ENCODE data around the gene ZC3H18. TPM values are rescaled to one million over a fixed set of nuclear protein-coding genes. Genes with fewer than 3 reads are reported as not detected.

Gene ZC3H18
- total and polyA plus RNA-seq, 12 donors, result 18.3 to 28.7 (median 22.0) TPM

DNA sequence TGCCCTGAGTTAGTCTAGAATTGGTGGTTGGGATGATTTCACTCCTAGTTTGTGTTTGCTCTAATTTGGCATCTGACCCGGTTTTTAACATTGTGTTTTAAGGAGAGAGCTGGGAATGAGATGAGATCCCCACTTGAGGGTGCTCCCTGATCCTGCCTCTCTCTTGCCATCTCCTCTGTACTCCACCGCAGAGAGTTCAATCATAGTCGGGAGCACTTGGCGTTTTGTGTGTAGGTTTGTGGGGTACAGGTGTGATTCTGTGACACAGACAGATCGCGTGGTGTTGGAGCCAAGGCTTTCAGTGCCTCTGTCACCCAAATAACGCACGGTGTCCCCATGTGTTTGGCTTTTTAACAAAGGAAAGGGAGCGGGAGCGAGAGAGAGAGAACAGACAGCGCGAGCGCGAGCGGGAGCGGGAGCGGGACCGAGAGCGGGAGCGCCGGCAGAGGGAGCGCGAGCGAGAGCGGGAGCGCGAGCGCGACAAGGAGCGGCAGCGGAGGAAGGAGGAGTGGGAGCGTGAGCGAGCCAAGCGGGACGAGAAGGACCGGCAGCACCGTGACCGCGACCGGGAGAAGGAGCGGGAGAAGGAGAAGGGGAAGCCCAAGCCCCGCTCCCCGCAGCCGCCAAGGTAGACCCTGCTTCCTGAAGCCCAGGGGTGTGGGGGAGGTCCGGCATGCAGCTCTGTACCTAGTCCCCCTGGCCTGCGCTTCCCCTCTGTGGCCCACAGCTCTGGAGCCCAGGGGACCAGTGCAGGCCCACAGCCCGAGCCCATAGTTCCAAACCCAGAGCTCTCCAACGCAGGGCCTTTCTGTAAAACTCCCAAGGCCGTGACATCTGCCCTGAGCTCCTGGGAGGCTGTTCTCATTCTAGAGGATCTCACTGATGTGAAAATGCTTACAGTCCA lies 41.0 kb downstream of the ZC3H18 start:
- 78 to 86% methylated on average over 49 of the region's 49 CpGs for WGBS, 2 donors
- peaks cover 1 to 20% (median 6%) of the 10 kb centered on the region in 9 donors for H3K4me1 ChIP-seq
- no peak for ATAC-seq
- no peak overlapping the region for H3K27ac ChIP-seq
- H3K9me3 ChIP-seq, result no peaks in the 10 kb centered on the region
- intact Hi-C loops (cut with DNase I), result no loop called here
- TF ChIP-seq, protein P1, sequence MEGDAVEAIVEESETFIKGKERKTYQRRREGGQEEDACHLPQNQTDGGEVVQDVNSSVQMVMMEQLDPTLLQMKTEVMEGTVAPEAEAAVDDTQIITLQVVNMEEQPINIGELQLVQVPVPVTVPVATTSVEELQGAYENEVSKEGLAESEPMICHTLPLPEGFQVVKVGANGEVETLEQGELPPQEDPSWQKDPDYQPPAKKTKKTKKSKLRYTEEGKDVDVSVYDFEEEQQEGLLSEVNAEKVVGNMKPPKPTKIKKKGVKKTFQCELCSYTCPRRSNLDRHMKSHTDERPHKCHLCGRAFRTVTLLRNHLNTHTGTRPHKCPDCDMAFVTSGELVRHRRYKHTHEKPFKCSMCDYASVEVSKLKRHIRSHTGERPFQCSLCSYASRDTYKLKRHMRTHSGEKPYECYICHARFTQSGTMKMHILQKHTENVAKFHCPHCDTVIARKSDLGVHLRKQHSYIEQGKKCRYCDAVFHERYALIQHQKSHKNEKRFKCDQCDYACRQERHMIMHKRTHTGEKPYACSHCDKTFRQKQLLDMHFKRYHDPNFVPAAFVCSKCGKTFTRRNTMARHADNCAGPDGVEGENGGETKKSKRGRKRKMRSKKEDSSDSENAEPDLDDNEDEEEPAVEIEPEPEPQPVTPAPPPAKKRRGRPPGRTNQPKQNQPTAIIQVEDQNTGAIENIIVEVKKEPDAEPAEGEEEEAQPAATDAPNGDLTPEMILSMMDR (IDR thresholded peaks at IDR 0.05), result no peak
- no peak overlapping the region for H3K4me3 ChIP-seq
- H3K36me3 ChIP-seq, result peaks cover 0 to 91% (median 38%) of the 10 kb centered on the region in 9 donors
- no peak for DNase-seq
- no peaks in the 10 kb centered on the region for H3K27me3 ChIP-seq

DNA sequence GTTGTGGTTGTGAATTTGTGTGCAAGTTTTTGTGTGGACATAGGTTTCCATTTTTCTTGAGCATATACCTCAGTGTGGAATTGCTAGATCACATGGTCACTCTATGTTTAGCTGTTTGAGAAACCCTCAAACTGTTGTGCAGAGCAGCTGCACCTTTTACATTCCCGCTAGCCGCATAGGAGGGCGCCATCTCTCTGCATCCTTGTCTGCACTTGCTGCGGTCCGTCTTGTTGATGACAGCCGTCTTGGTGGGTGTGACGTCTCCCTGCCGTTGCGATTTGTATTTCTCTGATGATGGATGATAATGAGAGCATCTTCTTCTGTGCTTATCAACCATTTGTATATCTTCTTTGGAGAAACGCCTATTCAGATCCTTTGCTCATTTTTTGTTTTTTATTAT lies 43.1 kb downstream of the ZC3H18 start:
- H3K4me3 ChIP-seq, result no peak overlapping the region
- H3K36me3 ChIP-seq, result peaks cover 0 to 88% (median 29%) of the 10 kb centered on the region in 9 donors
- H3K9me3 ChIP-seq, result no peaks in the 10 kb centered on the region
- peaks cover 3 to 26% (median 14%) of the 10 kb centered on the region in 9 donors for H3K4me1 ChIP-seq
- ATAC-seq (no peak), DNase-seq (no peak)
- H3K27me3 ChIP-seq, result no peaks in the 10 kb centered on the region
- no peak overlapping the region for H3K27ac ChIP-seq
- 80 to 82% methylated on average over 10 of the region's 10 CpGs for WGBS, 2 donors
- intact Hi-C loops (cut with DNase I), result no loop called here
- TF ChIP-seq, protein P1 (IDR thresholded peaks at IDR 0.05), result no peak

DNA sequence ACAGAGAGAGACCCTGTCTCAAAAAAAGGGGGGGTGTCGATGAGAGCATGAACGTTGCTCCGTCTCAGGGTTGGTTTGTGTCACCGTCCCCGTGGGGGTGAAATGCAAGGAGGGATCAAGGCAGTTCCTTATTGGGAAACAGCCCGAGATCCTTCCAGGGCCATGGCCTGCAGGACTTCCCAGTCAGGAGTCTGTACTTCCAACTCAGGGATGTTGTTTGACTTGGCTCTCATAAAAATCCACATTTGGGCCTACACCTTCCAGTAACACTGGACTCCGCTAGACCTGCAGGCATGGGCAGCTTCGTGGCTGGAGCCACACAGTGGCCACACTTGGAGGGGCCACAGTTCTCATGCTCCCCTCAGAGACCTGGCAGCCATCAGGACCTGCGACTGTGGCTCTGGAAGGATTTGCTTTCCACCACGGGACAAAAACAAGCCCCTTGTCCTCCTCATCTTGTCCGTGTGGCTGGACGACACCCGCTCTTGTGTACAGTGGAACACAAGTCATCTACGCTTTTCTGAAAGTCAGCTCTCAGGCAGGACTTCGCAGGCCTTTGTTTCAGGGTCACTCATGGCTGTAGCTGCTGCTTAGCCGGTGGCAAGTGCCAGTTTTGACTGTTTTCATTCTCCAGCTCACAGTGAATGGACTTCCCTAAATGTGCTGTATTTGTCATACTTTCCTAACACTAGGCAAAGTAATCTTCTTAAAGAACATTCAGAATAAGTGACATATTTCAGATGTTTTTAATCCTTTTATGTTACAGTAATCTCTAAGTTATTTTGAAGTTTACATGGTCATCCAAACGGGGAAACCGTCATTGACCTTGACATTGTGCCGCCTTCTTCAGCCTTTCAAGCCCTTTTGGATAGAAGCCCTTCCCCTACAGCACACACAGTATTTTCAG lies 44.0 kb downstream of the ZC3H18 start:
- H3K4me1 ChIP-seq, result peaks cover 3 to 34% (median 21%) of the 10 kb centered on the region in 9 donors
- H3K27me3 ChIP-seq, result no peaks in the 10 kb centered on the region
- H3K27ac ChIP-seq, result peak overlapping the region in 1 of 10 donors; percentile 59
- DNase-seq (no peak), ATAC-seq (no peak)
- H3K9me3 ChIP-seq, result no peaks in the 10 kb centered on the region
- intact Hi-C loops (cut with DNase I), result no loop called here
- WGBS, 2 donors, result 80 to 81% methylated on average over 19 of the region's 19 CpGs
- TF ChIP-seq, protein P1 (IDR thresholded peaks at IDR 0.05), result no peak
- H3K4me3 ChIP-seq, result no peak overlapping the region
- peaks cover 0 to 87% (median 26%) of the 10 kb centered on the region in 9 donors for H3K36me3 ChIP-seq
